Measurements from ENCODE around the gene RGS14.

DNA sequence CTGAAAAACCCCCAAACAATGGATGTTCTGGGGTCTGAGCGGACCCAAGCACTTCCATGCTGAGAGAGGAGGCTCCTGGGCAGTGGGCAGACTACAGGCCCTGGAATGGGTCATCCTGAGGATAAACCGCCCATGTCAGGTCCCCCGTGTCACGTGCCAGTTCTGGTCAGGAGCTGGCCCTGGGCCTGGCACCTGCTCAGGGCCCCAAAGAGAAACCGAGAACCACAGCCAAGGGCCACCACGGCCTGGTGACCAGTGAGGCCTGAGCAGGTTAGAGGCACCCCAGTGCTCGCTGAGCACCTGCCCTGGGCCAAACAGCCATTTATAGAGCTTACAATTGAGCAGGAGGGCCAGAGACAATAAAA is 22.0 kb upstream of the RGS14 start:
- TF ChIP-seq, protein P1, sequence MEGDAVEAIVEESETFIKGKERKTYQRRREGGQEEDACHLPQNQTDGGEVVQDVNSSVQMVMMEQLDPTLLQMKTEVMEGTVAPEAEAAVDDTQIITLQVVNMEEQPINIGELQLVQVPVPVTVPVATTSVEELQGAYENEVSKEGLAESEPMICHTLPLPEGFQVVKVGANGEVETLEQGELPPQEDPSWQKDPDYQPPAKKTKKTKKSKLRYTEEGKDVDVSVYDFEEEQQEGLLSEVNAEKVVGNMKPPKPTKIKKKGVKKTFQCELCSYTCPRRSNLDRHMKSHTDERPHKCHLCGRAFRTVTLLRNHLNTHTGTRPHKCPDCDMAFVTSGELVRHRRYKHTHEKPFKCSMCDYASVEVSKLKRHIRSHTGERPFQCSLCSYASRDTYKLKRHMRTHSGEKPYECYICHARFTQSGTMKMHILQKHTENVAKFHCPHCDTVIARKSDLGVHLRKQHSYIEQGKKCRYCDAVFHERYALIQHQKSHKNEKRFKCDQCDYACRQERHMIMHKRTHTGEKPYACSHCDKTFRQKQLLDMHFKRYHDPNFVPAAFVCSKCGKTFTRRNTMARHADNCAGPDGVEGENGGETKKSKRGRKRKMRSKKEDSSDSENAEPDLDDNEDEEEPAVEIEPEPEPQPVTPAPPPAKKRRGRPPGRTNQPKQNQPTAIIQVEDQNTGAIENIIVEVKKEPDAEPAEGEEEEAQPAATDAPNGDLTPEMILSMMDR (IDR thresholded peaks at IDR 0.05; ENCODE audit: low read depth, low read length, poor library complexity, severe bottlenecking): no peak
- TF ChIP-seq EZH2phosphoT487 (IDR thresholded peaks at IDR 0.05; ENCODE audit: borderline replicate concordance, low read length): no peak

Data from DOHH2 (cell line).